ENCODE results near the gene ETHE1.

DNA sequence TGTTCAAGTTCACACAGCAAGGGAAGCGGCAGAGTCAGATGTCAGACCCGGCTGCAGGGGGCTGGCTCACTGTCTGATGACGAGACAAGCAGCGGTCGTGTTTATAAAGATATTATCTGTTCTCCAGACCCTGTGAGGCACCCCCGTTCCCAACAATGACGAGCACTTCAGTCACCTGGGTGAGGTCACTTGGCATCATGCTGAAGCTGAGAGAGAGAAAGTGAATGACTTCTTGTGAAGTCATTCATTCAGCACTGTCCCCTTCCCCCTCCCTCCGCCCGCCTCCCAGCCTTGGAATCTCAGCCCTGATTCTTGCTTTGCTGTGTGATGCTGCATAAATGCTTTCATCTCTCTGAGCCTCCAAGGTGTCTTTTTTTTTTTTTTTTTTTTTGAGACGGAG, 56.7 kb downstream of the ETHE1 start:
- TF ChIP-seq, protein P1, sequence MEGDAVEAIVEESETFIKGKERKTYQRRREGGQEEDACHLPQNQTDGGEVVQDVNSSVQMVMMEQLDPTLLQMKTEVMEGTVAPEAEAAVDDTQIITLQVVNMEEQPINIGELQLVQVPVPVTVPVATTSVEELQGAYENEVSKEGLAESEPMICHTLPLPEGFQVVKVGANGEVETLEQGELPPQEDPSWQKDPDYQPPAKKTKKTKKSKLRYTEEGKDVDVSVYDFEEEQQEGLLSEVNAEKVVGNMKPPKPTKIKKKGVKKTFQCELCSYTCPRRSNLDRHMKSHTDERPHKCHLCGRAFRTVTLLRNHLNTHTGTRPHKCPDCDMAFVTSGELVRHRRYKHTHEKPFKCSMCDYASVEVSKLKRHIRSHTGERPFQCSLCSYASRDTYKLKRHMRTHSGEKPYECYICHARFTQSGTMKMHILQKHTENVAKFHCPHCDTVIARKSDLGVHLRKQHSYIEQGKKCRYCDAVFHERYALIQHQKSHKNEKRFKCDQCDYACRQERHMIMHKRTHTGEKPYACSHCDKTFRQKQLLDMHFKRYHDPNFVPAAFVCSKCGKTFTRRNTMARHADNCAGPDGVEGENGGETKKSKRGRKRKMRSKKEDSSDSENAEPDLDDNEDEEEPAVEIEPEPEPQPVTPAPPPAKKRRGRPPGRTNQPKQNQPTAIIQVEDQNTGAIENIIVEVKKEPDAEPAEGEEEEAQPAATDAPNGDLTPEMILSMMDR (IDR thresholded peaks at IDR 0.05; ENCODE audit: low read length) = no peak
- TF ChIP-seq EZH2 (IDR thresholded peaks at IDR 0.05; ENCODE audit: borderline replicate concordance, low read length) = no peak
